Fibroblast of skin of right quadriceps (primary cell): ENCODE measurements around the gene APC2.
"Not testable (repeated sequence)": the region's sequence is repeated elsewhere in the genome, so short reads cannot be mapped to it uniquely, and the experiment has no call there.

Experiments
- DNase-seq: peaks from one replicate; pipeline ENCODE4 v3.0.0-alpha.2; 2013

Gene APC2

DNA sequence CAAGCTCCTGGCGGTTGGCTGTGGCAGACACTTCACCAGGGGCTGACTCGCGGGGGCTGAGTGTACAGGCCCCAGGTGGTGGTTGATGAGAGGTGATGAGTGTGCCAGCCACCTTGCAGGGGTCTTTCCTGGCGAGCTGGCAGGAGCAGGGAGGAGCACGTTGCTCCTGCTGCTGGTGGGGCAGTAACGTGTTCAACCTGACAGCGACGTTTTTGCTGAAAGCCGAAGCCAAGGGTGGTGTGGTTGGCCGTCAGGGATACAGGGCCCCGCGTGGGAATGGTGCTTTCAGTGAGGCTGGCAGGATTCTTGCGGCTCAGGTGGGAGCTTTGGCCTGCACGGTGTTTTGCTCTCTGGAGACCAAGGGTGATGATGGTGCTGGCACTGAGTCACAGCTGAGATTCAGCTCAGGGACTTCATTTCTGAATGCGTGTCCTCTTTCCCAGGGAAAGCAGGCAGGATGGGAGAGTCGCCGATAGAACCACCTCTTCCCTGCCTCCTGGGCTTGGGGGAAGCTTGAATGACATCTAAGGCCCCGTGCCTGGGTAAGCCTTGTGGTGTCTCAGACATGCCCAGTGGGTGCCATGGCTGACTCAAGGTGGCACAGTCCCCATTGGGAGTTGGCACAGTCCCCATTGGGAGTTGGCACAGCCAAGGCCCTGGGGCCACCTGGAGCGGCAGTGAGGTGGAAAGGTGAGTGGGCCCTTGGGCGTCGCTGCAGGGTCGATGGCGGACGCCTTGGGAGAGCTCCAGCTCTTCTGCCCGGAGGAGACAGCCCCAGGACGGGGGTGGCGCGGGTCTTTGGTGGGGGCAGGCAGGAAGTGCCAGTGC, 33.7 kb upstream of the APC2 start:
- DNase-seq, result no peak

DNA sequence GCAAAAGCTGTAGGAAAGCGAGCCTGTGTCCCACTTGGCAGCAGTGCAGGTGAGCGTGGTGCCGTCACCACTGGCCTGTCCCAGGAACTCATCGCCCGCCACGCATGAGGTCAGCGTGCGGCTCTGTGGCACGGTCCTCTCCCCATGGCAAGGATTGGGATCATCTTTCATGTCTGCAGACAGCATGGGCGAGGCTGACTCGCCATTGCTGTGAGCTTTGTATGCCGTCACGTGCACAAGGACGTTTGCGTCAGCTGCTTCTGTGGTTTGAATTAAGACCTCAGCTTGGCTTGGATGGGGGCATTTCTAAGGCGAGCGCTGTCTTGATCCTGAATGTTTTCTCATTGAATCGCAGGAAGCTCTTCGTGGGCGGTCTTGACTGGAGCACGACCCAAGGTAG, 32.8 kb upstream of the APC2 start:
- peak; percentile 56 for DNase-seq

DNA sequence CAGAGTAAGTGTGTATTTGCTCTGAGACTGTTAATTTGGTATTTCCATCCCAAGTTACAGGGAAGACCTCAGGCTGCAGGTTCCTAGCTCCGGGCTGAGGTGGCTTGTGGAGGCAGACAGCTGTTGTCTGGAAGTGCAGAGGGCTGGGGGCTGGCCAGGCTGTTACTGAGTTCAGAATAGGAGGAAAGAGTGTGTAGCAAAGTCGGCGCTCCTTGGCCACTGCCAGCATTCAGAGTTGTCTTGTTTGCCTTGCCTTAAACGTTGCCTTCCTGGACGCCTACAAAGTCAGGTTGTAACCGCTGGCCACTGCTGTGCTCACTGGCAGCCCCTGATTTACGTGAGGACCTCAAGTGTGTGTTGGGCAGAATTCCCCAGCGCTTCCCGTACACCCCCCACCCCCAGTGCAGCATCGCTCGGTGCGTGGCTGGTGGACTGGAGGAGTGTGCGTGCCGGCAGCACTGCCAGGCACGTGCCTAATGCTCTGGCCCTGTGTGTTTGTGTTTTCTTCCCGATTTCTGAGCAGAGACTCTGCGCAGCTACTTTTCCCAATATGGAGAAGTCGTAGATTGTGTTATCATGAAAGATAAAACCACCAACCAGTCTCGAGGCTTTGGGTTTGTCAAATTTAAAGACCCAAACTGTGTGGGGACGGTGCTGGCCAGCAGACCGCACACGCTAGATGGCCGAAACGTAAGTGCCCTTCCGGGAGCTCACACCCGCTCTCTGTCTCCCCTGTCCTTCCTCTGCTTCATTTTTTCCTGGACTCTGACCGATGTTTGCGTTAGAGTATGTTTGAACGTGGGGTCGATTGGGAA, 32.0 kb upstream of the APC2 start:
- DNase-seq, result no peak

DNA sequence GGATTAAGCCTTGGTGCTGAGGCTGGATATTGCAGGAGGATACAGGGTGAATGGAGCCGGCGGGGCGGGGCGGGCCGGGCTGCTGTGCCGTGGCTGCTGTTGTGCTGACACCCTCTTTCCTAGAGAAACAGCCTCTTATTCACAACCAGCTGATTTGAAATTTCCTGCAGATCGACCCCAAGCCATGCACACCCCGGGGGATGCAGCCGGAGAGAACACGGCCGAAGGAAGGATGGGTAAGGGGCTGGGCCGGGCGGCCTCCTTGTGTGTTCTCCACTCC, 31.5 kb upstream of the APC2 start:
- DNase-seq, result no peak

GRCh38 chr19:1418951-1419738, 30.8 kb upstream of the APC2 start:
- no peak for DNase-seq

DNA sequence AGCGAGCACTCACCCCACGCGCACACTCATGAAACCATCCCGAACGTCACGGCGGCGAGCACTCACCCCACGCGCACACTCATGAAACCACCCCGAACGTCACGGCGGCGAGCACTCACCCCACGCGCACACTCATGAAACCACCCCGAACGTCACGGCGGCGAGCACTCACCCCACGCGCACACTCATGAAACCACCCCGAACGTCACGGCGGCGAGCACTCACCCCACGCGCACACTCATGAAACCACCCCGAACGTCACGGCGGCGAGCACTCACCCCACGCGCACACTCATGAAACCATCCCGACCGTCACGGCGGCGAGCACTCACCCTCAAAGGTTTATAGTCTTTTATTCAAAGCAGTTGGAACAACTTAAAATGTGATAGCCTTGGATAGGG, 29.8 kb upstream of the APC2 start:
- DNase-seq, result not testable (repeated sequence)

GRCh38 chr19:1420590-1420989, 29.3 kb upstream of the APC2 start:
- no peak for DNase-seq

- DNase-seq, result no peak
These were observed 28.5 kb upstream of the APC2 start for GRCh38 chr19:1421218-1421957.

GRCh38 chr19:1421958-1422305, 28.0 kb upstream of the APC2 start:
- DNase-seq, result no peak

GRCh38 chr19:1422360-1422759, 27.6 kb upstream of the APC2 start:
- no peak for DNase-seq

DNA sequence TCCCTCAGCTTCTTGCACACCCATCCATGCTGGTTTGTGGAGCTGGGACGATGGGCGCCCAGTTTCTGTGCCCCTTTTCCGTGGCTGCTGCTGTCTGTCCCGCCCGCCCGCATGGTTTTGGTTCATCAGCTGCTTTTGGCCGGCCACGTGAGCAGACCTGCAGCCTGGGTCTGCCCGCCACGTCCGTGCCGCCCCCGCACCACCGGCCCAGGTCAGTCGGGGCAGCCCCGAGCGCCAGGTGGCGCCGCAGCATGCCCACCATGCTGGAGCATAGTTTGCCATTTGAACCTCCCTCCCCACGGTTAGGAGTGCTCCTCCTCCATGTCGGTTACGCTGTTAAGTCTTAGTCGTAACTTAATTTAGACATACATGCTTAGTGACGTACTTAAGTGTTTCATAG, 27.0 kb upstream of the APC2 start:
- no peak for DNase-seq

DNA sequence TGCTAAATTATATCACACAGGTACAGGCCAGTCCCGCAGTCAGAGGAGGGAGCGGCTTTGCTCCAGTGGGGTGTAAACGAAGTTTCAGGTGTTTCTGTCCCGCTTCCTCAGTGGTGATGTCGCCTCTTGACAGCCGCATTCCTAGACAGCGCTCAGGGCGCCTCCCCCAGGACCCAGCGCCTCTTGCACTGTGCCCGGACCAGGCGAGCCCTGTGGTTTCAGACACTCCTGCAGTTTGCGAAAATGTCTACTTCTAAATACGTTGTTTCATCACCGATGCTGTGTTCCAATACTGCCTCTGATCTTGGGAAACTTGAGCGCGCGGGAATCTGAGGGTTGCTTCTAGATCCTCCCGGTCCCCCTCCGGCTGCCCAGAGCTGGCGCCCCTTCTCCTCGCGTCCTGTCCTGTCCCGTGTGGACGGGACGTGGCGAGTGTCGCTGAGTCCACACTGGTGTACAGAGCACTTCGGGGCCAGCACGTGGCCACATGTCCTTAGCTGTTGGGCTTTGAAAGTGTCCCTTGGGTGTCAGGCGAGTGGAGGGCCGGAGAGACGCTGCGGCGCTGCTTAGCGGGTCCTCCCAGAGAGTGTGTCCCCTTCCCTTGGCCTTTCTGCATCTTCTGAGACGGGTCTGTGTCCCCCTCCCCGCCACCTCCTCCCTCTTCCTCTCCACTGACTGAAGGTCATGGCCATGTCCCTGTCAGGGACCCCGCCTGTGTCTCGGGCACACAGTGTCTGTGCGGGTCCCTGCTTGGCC, 26.3 kb upstream of the APC2 start:
- no peak for DNase-seq

GRCh38 chr19:1424192-1424955, 25.5 kb upstream of the APC2 start:
- DNase-seq, result no peak

GRCh38 chr19:1425102-1425837, 24.7 kb upstream of the APC2 start:
- peak; percentile 42 for DNase-seq

DNA sequence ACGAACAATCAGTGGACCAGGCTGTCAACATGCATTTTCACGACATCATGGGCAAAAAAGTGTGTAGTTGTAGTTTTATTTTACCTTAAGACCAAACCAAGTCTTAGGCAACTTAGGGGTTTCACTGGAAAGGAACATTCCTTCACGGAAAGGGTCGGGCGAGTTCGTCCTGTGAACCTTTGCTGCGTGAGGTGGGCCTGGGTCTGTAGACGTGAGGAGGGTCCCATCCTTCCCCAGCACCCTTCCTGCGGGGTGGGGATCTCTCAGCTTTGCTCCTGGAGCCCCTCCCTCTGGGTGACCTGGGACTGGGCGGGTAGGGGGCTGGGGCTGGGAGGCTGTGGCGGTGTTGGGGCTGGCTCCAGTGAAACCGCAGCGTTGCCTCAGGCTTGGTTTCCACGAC, 24.0 kb upstream of the APC2 start:
- DNase-seq, result no peak

DNA sequence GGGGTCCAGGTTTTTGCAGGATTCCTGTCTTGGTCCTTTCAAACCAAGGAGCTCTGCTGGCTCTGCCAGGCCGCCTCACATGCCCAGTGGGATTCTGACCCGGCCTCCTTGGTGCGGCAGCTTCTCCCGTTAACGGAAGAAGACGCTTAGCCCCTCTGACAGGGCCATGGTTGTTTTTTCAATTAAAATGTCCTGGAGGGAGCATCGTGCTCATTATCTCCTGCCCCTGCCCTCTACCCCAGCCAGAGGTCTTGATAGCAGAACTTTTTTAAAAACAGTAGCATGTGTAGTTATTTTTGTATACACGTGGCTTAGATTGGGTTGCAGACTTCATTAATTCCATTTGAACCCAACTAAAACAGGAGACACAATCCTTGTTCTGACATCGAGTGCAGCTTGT, 23.2 kb upstream of the APC2 start:
- DNase-seq, result no peak

DNA sequence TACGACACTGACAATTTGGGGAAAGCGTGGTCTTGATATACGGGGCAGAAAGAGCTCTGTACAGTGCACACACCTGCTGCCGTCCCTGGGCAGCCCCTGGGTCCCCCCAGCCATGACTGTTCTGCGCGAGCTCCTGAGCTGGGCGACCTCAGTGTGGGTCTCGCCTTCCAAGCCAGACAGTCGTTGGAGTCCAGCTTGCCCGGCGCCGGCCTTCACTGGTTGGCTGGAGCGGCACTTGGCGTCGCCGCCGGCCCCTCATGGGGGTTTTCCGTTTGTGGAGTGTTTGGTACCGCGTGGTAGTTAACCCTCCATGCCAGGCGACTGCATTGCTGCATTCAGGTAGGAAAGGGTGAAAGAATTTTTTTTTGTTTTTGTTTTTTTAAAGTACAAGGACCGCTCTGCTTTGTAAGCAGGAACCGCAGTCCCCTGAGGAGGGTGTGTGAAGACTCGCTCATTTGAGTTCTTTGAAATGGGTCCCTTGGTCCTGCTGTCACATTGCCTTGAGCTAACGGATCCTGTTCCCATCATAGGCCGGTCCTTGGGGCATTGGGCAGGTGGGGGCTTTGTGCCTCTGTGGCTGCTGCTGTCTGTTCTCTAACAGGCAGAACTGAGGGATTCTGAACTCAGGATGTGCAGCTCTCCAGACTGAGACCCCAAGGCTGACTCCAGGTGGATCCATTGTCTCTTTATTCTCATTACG, 22.6 kb upstream of the APC2 start:
- no peak for DNase-seq

GRCh38 chr19:1428738-1429391, 21.1 kb upstream of the APC2 start:
- no peak for DNase-seq

DNA sequence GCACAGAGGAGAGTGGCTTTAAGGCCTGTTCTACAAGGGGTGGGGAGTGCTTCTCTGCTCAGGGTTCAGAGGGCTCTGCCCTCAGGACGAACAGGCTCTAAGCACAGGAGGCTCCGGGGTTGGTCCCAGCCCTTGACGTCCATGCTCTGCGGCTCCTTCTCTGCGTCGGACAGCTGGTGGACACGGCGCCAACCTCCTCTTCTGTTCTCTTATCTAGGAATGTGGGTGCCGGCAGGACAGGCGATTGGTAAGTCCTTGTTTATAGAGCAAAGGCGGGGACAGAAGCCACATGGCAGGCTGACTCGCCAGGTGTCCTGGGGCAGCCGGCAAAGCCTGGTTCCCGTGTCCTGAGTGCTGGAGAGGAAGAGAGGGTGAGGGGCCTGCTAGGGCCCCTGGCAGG, 20.2 kb upstream of the APC2 start:
- no peak for DNase-seq

DNA sequence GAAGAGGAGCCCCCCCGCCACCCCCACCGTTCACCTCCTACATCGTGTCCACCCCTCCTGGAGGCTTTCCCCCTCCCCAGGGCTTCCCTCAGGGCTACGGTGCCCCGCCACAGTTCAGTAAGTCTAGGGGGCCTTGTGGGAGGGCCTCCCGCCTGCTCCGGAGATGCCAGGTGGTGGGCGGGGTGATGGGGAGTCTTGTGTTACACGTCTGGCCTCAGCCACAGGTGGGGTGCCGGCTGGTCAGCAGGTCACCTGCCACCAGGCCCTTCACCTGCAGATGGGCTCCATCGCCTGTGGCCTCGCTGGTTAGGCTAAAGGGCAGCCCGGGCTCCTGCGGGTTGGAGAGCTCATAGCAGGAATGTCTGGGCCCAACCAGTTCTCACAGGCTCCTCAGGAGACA, 19.7 kb upstream of the APC2 start:
- no peak for DNase-seq
